Measurements from ENCODE around the gene SLC2A10.

The SLC2A10 gene

DNA sequence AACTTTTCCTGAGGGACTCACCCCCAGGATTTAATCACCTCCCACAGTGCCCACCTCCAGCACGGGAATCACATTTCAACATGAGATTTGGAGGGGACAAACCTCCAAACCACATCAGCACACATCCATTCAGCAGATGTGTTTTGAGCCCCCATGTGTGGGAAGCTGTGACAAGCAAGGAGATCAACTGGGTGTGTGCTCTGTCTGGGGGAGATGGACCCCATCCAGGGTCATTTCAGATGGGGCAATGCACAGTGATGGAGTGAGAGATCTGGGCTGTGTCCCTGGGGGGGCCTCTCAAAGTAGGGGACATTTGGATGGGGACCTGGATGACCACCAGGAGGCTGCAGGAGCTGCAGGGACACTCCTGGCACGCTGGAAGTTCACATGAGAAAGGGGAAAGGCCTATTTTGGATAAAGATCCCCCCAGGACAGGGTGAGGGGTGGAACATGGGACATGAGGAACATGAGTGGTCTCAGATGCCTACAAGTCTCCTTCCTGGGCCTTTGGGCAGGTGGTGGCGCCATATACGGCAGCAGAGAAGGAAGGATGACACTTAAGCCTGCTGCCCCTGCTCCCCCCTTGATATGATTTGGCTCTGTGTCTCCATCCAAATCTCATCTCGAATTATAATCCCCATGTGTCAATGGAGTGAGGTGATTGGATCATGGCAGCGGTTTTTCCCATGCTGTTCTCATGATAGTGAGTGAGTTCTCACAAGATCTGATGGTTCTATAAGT lies 49.6 kb downstream of the SLC2A10 start:
- in situ Hi-C loops (cut with MboI; ENCODE audit: low sequenced_read_pairs): no loop called here

DNA sequence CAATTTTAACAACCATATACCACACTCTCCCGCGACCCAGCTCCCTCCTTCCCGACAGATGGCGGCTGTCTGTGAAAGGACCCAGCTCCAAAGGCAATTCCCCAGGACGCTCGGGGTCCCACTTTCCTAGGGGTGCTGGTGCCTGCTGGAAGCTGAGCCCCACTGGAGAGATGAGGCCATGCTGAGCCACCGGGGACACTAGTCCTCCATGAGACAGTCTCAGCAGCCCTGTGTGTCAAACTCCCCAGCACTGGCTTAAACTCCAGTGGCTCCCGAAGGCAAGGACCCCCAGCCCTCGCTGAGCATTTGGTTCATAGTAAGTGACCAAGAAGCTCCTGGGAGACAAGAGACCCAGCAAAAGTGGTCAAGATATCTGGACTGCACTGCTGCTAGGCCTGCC lies 52.1 kb downstream of the SLC2A10 start:
- in situ Hi-C loops (cut with MboI; ENCODE audit: low sequenced_read_pairs): no loop called here

DNA sequence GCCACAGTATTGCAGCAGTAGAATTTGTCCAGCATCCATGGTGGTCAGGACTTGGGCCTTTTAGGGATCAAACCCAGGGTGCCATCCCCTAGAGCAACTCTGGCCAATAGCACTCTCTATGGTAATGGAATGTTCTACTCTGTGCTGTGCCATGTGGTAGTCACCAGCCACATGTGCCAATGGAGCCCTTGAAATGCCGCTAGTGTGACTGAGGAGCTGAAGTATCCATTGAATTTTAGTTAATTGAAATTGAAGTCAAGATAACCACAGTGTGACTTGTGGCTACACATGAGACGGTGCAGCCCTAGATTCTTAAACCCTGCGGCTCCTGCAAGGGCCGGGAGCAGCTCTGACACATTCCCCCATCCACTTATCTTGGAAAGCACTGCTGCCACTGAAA lies 54.6 kb downstream of the SLC2A10 start:
- in situ Hi-C loops (cut with MboI; ENCODE audit: low sequenced_read_pairs): no loop called here

DNA sequence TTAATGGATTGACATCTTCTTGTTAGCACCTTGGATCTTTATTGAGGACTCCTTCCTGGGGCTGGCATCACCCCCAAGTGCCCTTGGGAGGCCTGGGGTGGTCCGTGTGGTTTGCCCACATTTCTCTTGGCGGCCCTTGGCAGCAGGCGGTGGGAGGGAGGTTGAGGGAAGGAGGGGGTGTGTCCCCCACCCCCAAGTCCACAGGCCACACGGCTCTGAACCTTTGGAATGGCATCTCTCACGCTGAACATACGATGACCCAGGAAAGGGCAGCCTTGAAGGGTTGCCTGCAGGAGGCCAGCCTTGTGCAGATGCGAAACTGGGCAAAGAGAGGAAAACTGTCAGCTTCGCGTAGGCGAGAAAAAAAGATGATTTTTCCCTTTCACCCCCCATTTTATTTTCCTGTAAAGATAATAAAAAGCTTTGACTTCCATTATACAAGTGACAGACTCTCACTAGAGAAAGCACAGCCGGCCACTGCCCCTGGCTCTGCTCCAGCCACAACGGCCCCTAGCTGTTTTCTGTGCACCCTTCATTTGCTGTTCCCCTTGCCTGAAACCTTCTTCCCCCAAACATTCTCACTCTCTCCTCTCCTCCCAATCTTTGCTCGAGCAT lies 56.2 kb downstream of the SLC2A10 start:
- in situ Hi-C loops (cut with MboI; ENCODE audit: low sequenced_read_pairs): no loop called here

DNA sequence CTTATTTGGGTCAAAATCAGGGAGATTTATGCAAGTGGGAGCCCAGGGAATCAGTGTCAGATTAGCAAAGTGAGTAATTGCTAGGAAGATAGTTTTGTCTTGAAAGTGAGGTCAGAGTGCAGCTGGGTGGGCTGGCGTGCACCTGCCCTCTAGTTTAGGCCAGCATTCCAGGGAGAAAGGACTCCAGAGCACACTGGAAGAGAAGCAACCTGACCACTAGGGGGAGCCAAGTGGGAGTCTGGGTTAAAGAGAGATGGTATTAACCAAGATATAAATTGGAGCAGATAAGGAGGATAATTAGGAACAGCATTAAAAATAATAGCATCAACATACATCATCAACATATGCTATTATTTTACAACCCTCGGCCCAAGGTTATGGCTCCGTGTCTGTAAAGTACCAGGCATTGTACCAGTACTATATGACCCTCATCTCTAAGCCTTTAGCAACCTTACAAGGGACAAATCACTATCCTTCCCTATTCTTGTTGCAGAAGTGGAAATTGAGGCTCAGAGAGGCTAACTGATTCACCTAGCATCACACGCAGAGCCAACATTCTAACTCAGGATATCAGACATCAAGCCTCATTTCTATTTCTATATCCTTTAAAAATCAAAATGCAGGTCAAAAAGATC lies 57.8 kb downstream of the SLC2A10 start:
- in situ Hi-C loops (cut with MboI; ENCODE audit: low sequenced_read_pairs): no loop called here

GRCh38 chr20:46770330-46771194 lies 61.1 kb downstream of the SLC2A10 start:
- in situ Hi-C loops (cut with MboI; ENCODE audit: low sequenced_read_pairs): no loop called here

- in situ Hi-C loops (cut with MboI; ENCODE audit: low sequenced_read_pairs): no loop called here
Measured at GRCh38 chr20:46771195-46771588, 61.7 kb downstream of the SLC2A10 start.

DNA sequence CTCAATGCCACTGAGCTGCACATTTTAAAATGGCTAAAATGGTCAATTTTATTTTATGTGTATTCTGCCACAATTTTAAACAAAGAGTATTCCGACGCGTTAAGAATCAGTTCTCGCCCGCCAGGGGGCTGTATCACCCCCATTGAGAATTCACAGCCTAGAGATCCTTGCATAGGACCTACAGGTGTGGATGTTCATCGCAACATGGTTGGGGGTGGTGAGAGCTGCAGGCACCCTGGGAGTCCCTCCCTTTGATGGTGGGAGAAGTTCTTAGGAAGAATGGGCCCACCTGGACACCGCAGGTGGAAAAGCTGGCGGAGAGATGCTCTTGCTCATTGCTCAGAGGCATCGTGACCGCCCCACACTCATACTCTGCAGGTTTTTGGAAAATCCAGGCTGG lies 63.5 kb downstream of the SLC2A10 start:
- in situ Hi-C loops (cut with MboI; ENCODE audit: low sequenced_read_pairs): no loop called here

DNA sequence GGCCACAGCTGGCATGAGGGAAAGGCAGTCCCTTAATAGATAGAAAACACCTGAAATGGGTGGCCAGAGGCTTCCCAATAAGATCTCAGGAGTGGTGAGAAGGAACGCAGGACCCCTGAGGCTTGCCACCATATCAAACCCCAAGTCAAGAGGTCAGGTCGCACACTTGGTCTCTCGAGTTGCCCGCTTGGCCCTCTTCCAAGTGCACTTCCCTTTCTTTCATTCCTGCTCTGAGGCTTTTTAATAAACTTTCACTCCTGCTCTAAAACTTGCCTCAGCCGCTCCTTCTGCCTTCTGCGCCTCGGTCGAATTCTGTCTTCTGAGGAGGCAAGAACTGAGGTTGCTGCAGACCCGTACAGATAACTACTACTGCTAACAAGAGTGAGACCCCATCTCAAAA lies 64.2 kb downstream of the SLC2A10 start:
- in situ Hi-C loops (cut with MboI; ENCODE audit: low sequenced_read_pairs): no loop called here

DNA sequence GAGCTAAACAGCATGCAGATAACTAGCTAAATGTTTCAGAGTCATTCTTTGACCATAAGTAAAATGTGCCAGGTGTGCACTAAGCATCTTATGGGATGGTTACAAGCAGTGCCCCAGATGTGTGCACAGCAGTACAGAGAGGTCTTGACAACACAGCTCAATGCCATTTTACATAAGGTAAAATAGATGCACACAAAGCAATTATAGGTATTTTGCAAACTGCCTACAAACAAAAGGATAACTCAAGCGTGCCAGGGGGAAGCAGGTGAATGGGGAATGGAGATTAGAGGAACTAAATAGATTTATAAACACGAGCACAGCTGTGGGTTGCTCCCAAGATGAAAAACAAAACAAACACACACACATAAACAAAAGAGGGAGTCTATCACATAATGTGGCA lies 64.8 kb downstream of the SLC2A10 start:
- in situ Hi-C loops (cut with MboI; ENCODE audit: low sequenced_read_pairs): no loop called here

DNA sequence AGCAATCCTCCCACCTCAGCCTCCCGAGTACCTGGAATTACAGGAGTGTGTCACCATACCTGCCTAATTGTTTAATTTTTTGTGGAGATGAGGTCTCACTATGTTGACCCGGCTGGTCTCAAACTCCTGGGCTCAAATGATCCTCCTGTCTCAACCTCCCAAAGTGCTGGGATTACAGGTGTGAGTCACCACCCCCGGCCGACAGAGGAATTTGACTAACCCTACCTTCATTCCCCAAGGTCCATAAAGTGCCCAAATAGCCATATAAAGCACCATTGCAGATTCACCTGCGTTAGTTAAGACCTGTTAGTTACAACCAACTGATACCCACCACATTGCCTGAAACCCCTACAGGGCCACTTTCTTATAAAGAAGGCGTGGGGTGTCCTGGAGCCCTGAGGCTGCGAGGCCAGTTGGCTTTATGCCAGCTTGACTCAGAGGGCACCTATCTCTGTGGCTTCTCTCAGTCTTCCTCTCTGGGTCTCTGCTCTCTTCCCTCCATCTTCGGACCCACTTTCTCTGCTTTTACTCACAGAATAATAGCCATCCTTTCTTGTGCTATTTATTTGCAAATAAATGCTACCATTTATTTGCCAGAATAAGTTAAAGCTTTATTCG lies 65.6 kb downstream of the SLC2A10 start:
- in situ Hi-C loops (cut with MboI; ENCODE audit: low sequenced_read_pairs): no loop called here

GRCh38 chr20:46775806-46776205 lies 66.4 kb downstream of the SLC2A10 start:
- in situ Hi-C loops (cut with MboI; ENCODE audit: low sequenced_read_pairs): no loop called here

- in situ Hi-C loops (cut with MboI; ENCODE audit: low sequenced_read_pairs): no loop called here
Measured at GRCh38 chr20:46777331-46777730, 67.9 kb downstream of the SLC2A10 start.

DNA sequence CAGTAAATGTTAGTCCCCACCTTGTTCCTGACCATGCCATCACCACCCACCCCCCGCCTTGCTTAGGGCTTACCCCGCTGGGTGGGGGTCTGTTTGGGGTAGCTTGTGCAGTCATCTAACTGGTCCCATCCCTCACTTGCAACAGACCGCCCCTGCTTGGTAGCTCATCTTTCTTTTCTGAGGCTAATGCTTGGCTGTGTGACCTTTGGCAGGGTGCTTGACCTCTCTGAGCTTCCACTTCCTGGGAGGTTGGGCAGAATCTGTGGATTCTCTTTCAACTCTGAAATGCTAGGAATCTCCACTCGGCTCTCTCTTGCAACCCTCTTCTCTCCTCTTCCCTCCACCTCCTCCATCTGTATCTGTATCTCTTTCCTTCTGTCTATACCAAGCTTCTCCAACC lies 70.4 kb downstream of the SLC2A10 start:
- in situ Hi-C loops (cut with MboI; ENCODE audit: low sequenced_read_pairs): no loop called here

- in situ Hi-C loops (cut with MboI; ENCODE audit: low sequenced_read_pairs): no loop called here
Measured at GRCh38 chr20:46784436-46785127, 75.1 kb downstream of the SLC2A10 start.

Data from hTERT RPE-1 (cell line).